ENCODE results near the gene PUS10.

The PUS10 gene, protein sequence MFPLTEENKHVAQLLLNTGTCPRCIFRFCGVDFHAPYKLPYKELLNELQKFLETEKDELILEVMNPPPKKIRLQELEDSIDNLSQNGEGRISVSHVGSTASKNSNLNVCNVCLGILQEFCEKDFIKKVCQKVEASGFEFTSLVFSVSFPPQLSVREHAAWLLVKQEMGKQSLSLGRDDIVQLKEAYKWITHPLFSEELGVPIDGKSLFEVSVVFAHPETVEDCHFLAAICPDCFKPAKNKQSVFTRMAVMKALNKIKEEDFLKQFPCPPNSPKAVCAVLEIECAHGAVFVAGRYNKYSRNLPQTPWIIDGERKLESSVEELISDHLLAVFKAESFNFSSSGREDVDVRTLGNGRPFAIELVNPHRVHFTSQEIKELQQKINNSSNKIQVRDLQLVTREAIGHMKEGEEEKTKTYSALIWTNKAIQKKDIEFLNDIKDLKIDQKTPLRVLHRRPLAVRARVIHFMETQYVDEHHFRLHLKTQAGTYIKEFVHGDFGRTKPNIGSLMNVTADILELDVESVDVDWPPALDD

DNA sequence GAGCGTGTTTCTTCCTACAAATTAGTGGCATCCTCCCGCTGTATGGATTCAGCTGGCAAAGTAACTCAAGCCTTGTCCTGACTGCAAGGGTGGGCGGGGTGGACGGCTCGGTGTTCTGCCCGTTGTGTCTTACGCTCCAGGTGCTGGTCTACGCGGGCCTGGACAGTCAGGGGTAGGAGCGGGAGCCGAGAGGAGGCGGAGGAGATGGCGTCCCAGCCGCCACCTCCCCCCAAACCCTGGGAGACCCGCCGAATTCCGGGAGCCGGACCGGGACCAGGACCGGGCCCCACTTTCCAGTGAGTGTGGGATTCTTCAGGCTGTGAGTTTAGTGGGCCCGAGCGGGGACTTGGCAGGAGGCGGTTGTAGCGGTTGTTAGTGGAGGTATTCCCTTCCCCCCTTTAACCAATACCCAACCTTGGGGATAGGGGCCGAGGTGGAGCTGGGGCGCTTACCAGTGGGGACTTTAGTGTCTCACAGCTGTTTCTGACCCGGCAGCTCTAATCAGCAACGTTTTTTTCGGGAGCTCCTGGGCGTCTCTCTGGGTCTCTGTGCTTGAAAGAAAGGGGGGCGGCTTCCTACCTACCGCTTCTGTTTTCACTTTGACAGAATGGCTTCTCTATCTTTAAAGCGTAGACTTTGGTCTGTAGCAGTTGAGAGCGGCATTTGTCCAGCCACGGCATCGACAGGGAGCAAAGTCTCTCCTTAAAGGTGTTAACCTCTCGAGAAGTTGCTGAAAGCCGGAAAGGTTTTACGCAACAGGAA, at the start of gene PUS10, which contains the start of gene PEX13:
Gene PUS10, minus strand, starts transcription at position 700 of the 762 bp plus-strand sequence. CDS start 6,365 bp downstream, outside the sequence.
Gene PEX13, plus strand, starts transcription at position 165 of the 762 bp plus-strand sequence. Its CDS starts 40 bp downstream, at position 205.
- in situ Hi-C loops (cut with MboI; ENCODE audit: low pct_unique_long_range_greater_than_20kb, low sequenced_read_pairs, unreplicated experiment), result no loop called here
- DNase-seq (ENCODE audit: low spot score), result peak; percentile 69
- TF ChIP-seq CTCF (IDR thresholded peaks at IDR 0.05; ENCODE audit: extremely low read depth, insufficient read depth, missing control alignments), result no peak

DNA sequence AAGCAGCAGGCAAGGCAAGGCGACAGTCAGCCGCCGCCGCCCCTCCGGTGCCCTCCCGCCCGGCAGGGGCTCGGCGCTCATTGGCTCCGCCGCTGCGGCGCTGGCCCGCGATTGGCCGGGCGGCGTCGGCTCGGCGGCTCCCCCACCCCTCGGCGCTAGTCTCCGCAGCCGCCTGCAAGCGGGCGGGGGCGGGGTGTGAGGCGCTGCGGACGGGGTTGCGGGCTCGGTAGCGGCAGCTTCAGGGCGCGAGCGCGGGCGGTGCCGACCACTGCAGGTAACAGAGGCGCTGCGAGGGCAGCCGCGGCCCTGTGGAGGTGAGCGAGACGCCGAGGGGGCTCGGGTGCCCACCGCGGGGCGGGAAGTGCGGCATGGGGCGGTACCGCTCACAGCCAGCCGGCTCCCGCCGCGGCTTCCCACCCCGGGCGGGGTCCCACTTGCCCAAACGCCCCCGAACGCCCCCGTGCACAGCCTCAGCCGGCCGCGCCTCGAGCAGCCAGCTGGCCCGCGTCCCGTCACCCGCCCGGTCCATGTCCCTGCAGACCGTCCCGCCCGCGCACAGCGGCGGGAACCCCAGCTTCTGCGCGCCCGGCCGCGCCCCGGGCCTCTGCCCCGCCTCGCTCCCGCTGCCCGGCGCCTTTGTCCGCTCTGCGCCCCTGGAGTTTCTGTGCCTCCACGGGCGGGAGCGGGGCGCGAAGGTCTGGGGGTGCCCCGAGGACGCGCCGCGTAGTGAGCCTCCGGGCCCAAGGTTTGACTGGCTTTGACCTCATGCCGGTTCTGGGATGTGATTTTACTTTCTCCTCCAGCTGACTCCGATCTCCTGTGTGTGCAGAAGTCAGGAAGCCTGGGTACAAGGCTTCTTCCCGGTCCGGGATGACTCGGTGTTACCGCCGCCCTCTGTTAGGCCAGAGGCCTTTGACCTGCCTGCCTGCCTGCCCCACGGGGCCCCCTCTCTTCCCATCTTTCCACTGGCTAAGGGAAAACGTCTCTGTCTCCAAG, 48.0 kb upstream of the PUS10 start, which contains the start of gene SANBR:
Gene SANBR, plus strand, starts transcription at position 158 of the 996 bp plus-strand sequence. CDS start 4,480 bp downstream, outside the sequence.
- no peak for TF ChIP-seq CTCF (IDR thresholded peaks at IDR 0.05; ENCODE audit: extremely low read depth, insufficient read depth, missing control alignments)
- DNase-seq (ENCODE audit: low spot score), result peak; percentile 93
- in situ Hi-C loops (cut with MboI; ENCODE audit: low pct_unique_long_range_greater_than_20kb, low sequenced_read_pairs, unreplicated experiment), result no loop called here

DNA sequence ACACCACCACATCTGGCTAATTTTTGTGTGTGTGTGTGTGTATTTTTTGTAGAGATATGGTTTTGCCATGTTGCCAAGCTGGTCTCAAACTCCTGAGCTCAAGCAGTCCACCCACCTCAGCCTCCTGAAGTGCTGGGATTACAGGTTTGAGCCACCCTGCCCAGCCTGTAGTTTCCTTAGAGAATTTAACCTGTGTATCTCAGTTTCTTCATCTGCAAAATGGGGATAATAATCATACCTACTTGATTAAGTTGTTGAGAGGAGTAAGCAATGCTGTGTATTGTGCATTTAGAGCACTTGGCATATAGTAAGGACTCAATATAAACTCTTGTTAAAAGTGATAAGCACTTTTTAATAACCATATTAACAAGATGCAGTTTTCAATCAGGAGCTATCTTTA, 41.3 kb upstream of the PUS10 start:
- in situ Hi-C loops (cut with MboI; ENCODE audit: low pct_unique_long_range_greater_than_20kb, low sequenced_read_pairs, unreplicated experiment), result no loop called here
- TF ChIP-seq CTCF (IDR thresholded peaks at IDR 0.05; ENCODE audit: extremely low read depth, insufficient read depth, missing control alignments), result no peak
- no peak for DNase-seq (ENCODE audit: low spot score)

DNA sequence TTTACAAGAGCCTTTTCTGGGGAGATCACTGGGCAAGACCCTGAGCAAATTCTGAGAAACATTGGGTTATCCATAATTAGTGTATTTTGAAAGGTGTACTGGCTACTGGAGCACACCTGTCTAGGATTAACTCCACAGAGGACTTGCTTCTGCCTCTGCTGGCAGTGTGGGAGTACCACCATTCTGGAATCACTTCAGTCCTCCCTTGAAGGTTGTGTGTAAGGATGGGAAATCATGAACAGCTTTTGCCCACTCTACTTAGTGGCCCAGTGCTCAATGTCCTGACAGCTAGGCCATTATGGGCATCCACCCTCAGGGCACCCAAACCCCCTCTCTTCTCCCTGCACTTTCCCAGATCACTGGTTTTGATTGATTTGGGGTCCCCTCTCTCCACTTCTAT, 39.5 kb upstream of the PUS10 start:
- in situ Hi-C loops (cut with MboI; ENCODE audit: low pct_unique_long_range_greater_than_20kb, low sequenced_read_pairs, unreplicated experiment), result no loop called here
- no peak for TF ChIP-seq CTCF (IDR thresholded peaks at IDR 0.05; ENCODE audit: extremely low read depth, insufficient read depth, missing control alignments)
- DNase-seq (ENCODE audit: low spot score), result no peak

DNA sequence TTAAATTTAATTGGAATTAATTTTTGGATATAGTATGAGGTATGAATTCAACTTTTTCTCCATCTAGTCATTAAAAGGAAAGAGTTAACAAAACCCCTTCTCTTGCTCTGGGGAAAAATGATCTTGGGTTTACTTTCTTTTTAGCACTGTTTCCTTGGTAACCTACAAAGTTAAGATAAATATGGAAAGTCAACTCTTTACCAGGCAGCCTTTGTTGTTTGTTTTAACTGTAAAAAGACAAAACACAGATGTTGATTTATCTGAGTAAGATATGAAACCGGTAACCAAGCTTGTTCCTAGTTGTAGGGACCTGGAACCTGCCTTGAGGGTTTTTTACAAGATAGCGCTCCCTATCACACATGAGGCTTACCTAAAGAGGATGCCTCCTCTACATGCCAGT, 37.5 kb upstream of the PUS10 start:
- in situ Hi-C loops (cut with MboI; ENCODE audit: low pct_unique_long_range_greater_than_20kb, low sequenced_read_pairs, unreplicated experiment), result no loop called here
- no peak for DNase-seq (ENCODE audit: low spot score)
- TF ChIP-seq CTCF (IDR thresholded peaks at IDR 0.05; ENCODE audit: extremely low read depth, insufficient read depth, missing control alignments), result no peak

All from GM13977 (cell line).